Measurements from ENCODE around the gene CRB1. TPM values are rescaled to one million over a fixed set of nuclear protein-coding genes. Genes with fewer than 3 reads are reported as not detected.

Gene CRB1
- total and polyA plus RNA-seq, 2 experiments from 2014 or later, result 0.27 to 0.56 TPM

DNA sequence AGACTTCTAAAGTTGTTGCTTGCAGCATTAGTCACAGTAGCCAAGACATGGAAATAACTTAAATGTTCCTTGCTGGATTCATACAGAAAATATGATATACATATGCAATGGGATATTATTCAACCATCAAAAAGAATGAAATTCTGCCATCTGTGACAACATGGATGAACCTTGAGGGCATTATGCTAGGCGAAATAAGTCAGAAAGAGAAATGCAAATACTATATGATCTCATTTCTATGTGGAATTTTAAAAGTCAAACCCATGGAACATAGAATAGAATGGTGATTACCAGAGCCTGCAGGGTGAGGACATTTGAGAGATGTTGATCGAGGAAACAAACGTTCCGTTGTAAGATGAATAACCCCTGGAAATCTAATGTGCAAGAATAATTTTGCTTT, 43.0 kb downstream of the CRB1 start:
- Histone ChIP-seq H3K36me3 (ENCODE audit: insufficient read depth) (no peaks in the 10 kb centered on the region), H3K4me3 (no peak overlapping the region), H3F3A (replicated peaks; ENCODE audit: low read depth) (no peaks in the 10 kb centered on the region), H3K79me2 (replicated peaks; ENCODE audit: insufficient read depth) (no peaks in the 10 kb centered on the region), H3K27ac (ENCODE audit: low read depth) (no peak overlapping the region), H4K20me1 (replicated peaks; ENCODE audit: insufficient read depth) (no peaks in the 10 kb centered on the region), H3K4me2 (no peak overlapping the region), H2AFZ (no peak overlapping the region), H3K4me1 (ENCODE audit: insufficient read depth) (no peaks in the 10 kb centered on the region), H3K9me2 (ENCODE audit: insufficient read depth) (no peaks in the 10 kb centered on the region; the same call in 1 of the 2 replicates), H3K27me3 (ENCODE audit: insufficient read depth) (no peaks in the 10 kb centered on the region)
- H3K36me3 Mint-ChIP-seq (ENCODE audit: low read depth), result no peaks in the 10 kb centered on the region
- TF ChIP-seq, protein P1, sequence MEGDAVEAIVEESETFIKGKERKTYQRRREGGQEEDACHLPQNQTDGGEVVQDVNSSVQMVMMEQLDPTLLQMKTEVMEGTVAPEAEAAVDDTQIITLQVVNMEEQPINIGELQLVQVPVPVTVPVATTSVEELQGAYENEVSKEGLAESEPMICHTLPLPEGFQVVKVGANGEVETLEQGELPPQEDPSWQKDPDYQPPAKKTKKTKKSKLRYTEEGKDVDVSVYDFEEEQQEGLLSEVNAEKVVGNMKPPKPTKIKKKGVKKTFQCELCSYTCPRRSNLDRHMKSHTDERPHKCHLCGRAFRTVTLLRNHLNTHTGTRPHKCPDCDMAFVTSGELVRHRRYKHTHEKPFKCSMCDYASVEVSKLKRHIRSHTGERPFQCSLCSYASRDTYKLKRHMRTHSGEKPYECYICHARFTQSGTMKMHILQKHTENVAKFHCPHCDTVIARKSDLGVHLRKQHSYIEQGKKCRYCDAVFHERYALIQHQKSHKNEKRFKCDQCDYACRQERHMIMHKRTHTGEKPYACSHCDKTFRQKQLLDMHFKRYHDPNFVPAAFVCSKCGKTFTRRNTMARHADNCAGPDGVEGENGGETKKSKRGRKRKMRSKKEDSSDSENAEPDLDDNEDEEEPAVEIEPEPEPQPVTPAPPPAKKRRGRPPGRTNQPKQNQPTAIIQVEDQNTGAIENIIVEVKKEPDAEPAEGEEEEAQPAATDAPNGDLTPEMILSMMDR (conservative IDR thresholded peaks at IDR 0.05; ENCODE audit: low read depth in 2 of 2), result no peak
- TF ChIP-seq NANOG (IDR thresholded peaks at IDR 0.05; ENCODE audit: borderline replicate concordance) (no peak), EZH2phosphoT487 (IDR thresholded peaks at IDR 0.05; ENCODE audit: unreplicated experiment) (no peak), STAT1 (IDR thresholded peaks at IDR 0.05; ENCODE audit: unreplicated experiment) (no peak), CREB1 (CRISPR knock-in tag; IDR thresholded peaks at IDR 0.05; ENCODE audit: low read depth) (no peak), POLR2AphosphoS5 (IDR thresholded peaks at IDR 0.05; ENCODE audit: low read depth) (no peak), ZNF331 (CRISPR knock-in tag; IDR thresholded peaks at IDR 0.05; ENCODE audit: low read depth) (no peak), JUNB (IDR thresholded peaks at IDR 0.05; ENCODE audit: unreplicated experiment) (no peak), EZH2 (IDR thresholded peaks at IDR 0.05; ENCODE audit: low read depth, unreplicated experiment) (no peak), ZNF114 (CRISPR knock-in tag; IDR thresholded peaks at IDR 0.05) (no peak)
- TF ChIP-seq, protein P2, sequence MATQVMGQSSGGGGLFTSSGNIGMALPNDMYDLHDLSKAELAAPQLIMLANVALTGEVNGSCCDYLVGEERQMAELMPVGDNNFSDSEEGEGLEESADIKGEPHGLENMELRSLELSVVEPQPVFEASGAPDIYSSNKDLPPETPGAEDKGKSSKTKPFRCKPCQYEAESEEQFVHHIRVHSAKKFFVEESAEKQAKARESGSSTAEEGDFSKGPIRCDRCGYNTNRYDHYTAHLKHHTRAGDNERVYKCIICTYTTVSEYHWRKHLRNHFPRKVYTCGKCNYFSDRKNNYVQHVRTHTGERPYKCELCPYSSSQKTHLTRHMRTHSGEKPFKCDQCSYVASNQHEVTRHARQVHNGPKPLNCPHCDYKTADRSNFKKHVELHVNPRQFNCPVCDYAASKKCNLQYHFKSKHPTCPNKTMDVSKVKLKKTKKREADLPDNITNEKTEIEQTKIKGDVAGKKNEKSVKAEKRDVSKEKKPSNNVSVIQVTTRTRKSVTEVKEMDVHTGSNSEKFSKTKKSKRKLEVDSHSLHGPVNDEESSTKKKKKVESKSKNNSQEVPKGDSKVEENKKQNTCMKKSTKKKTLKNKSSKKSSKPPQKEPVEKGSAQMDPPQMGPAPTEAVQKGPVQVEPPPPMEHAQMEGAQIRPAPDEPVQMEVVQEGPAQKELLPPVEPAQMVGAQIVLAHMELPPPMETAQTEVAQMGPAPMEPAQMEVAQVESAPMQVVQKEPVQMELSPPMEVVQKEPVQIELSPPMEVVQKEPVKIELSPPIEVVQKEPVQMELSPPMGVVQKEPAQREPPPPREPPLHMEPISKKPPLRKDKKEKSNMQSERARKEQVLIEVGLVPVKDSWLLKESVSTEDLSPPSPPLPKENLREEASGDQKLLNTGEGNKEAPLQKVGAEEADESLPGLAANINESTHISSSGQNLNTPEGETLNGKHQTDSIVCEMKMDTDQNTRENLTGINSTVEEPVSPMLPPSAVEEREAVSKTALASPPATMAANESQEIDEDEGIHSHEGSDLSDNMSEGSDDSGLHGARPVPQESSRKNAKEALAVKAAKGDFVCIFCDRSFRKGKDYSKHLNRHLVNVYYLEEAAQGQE (IDR thresholded peaks at IDR 0.05; ENCODE audit: unreplicated experiment), result no peak
- TF ChIP-seq, protein P3, sequence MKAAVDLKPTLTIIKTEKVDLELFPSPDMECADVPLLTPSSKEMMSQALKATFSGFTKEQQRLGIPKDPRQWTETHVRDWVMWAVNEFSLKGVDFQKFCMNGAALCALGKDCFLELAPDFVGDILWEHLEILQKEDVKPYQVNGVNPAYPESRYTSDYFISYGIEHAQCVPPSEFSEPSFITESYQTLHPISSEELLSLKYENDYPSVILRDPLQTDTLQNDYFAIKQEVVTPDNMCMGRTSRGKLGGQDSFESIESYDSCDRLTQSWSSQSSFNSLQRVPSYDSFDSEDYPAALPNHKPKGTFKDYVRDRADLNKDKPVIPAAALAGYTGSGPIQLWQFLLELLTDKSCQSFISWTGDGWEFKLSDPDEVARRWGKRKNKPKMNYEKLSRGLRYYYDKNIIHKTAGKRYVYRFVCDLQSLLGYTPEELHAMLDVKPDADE (IDR thresholded peaks at IDR 0.05), result no peak
- TF ChIP-seq, protein P4, sequence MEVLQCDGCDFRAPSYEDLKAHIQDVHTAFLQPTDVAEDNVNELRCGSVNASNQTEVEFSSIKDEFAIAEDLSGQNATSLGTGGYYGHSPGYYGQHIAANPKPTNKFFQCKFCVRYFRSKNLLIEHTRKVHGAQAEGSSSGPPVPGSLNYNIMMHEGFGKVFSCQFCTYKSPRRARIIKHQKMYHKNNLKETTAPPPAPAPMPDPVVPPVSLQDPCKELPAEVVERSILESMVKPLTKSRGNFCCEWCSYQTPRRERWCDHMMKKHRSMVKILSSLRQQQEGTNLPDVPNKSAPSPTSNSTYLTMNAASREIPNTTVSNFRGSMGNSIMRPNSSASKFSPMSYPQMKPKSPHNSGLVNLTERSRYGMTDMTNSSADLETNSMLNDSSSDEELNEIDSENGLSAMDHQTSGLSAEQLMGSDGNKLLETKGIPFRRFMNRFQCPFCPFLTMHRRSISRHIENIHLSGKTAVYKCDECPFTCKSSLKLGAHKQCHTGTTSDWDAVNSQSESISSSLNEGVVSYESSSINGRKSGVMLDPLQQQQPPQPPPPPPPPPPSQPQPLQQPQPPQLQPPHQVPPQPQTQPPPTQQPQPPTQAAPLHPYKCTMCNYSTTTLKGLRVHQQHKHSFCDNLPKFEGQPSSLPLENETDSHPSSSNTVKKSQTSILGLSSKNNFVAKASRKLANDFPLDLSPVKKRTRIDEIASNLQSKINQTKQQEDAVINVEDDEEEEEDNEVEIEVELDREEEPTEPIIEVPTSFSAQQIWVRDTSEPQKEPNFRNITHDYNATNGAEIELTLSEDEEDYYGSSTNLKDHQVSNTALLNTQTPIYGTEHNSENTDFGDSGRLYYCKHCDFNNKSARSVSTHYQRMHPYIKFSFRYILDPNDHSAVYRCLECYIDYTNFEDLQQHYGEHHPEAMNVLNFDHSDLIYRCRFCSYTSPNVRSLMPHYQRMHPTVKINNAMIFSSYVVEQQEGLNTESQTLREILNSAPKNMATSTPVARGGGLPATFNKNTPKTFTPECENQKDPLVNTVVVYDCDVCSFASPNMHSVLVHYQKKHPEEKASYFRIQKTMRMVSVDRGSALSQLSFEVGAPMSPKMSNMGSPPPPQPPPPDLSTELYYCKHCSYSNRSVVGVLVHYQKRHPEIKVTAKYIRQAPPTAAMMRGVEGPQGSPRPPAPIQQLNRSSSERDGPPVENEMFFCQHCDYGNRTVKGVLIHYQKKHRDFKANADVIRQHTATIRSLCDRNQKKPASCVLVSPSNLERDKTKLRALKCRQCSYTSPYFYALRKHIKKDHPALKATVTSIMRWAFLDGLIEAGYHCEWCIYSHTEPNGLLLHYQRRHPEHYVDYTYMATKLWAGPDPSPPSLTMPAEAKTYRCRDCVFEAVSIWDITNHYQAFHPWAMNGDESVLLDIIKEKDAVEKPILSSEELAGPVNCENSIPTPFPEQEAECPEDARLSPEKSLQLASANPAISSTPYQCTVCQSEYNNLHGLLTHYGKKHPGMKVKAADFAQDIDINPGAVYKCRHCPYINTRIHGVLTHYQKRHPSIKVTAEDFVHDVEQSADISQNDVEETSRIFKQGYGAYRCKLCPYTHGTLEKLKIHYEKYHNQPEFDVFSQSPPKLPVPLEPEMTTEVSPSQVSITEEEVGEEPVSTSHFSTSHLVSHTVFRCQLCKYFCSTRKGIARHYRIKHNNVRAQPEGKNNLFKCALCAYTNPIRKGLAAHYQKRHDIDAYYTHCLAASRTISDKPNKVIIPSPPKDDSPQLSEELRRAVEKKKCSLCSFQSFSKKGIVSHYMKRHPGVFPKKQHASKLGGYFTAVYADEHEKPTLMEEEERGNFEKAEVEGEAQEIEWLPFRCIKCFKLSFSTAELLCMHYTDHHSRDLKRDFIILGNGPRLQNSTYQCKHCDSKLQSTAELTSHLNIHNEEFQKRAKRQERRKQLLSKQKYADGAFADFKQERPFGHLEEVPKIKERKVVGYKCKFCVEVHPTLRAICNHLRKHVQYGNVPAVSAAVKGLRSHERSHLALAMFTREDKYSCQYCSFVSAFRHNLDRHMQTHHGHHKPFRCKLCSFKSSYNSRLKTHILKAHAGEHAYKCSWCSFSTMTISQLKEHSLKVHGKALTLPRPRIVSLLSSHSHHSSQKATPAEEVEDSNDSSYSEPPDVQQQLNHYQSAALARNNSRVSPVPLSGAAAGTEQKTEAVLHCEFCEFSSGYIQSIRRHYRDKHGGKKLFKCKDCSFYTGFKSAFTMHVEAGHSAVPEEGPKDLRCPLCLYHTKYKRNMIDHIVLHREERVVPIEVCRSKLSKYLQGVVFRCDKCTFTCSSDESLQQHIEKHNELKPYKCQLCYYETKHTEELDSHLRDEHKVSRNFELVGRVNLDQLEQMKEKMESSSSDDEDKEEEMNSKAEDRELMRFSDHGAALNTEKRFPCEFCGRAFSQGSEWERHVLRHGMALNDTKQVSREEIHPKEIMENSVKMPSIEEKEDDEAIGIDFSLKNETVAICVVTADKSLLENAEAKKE (CRISPR knock-in tag; IDR thresholded peaks at IDR 0.05), result no peak
- H3K27me3 Mint-ChIP-seq (ENCODE audit: insufficient read depth, low read depth, poor library complexity), result peaks cover 2% of the 10 kb centered on the region
- no peak for ATAC-seq
- no peaks in the 10 kb centered on the region for H3K9me3 Mint-ChIP-seq
- no peak overlapping the region for H3K4me3 Mint-ChIP-seq
- H3K4me1 Mint-ChIP-seq, result 0 out of 3 replicates have a peak, but pooled peaks cover 2% of the 10 kb centered on the region
- H3K27ac Mint-ChIP-seq, result no peak overlapping the region
- no peak for DNase-seq (ENCODE audit: low spot score)
